Karpas-422 (cell line): Measurements from ENCODE around the gene SEMA3F. TPM values are rescaled to one million over a fixed set of nuclear protein-coding genes. Genes with fewer than 3 reads are reported as not detected.

Experiments
- DNase-seq: peaks from one replicate; pipeline ENCODE4 v3.0.0-alpha.2; 2015
- H2AFZ ChIP-seq: fragments of 200-600 bp; sonication (generic); 2 replicates; pipeline ENCODE4 v1.6.1; 2014; ENCODE audit warnings: antibody characterized with exemption, low read length, mixed read lengths
- H3K27ac ChIP-seq: fragments of 200-600 bp; sonication (generic); 2 replicates; pipeline ENCODE4 v1.5.1; 2014; ENCODE audit warnings: mild to moderate bottlenecking, low read length, moderate library complexity
- H3K27me3 ChIP-seq: fragments of 200-600 bp; sonication (generic); 2 replicates; pipeline ENCODE4 v1.6.1; 2014; ENCODE audit warnings: low read length, mixed read lengths
- H3K36me3 ChIP-seq: fragments of 200-600 bp; sonication (generic); 2 replicates; pipeline ENCODE4 v1.6.1; 2014; ENCODE audit warnings: low read length, mixed read lengths; ENCODE audit not compliant: insufficient read depth
- H3K4me1 ChIP-seq: fragments of 200-600 bp; sonication (generic); 2 replicates; pipeline ENCODE4 v1.6.1; 2014; ENCODE audit warnings: mild to moderate bottlenecking, low read length, mixed read lengths
- H3K4me2 ChIP-seq: fragments of 200-600 bp; sonication (generic); 2 replicates; pipeline ENCODE4 v1.6.1; 2014; ENCODE audit warnings: low read length, low read depth, mild to moderate bottlenecking; ENCODE audit not compliant: poor library complexity, severe bottlenecking
- H3K4me3 ChIP-seq: fragments of 200-600 bp; sonication (generic); 2 replicates; pipeline ENCODE4 v1.5.1; 2014; ENCODE audit warnings: mild to moderate bottlenecking, antibody characterized with exemption, low read length, mixed read lengths
- H3K79me2 ChIP-seq: fragments of 200-600 bp; sonication (generic); 2 replicates; pipeline ENCODE4 v1.6.1; 2014; ENCODE audit warnings: mild to moderate bottlenecking, low read length, mixed read lengths
- H3K9ac ChIP-seq: fragments of 200-600 bp; sonication (generic); 2 replicates; pipeline ENCODE4 v1.6.0; 2014; ENCODE audit warnings: low read length
- H3K9me2 ChIP-seq: fragments of 200-600 bp; sonication (generic), shearing (Covaris generic); replicated peaks from 2 replicates; pipeline ENCODE4 v1.6.0; 2014; ENCODE audit warnings: mild to moderate bottlenecking, low read length, moderate library complexity; ENCODE audit not compliant: insufficient read depth
- H3K9me3 ChIP-seq: fragments of 300-700, 200-600 bp; sonication (generic); 2 replicates; pipeline ENCODE4 v1.6.1; 2014; ENCODE audit warnings: low read length, mixed read lengths
- H4K20me1 ChIP-seq: fragments of 200-600 bp; sonication (generic); 2 replicates; pipeline ENCODE4 v1.6.1; 2014; ENCODE audit warnings: mild to moderate bottlenecking, antibody characterized with exemption, low read length, low read depth; ENCODE audit not compliant: insufficient read depth
- total RNA-seq: library from RNA; depleted of rRNA; stranded (reverse); fragments of >200 nt; shearing (Covaris generic); gene quantifications from 2 replicates; pipeline ENCODE4 v1.2.3, GENCODE V29; 2014; ENCODE audit warnings: low replicate concordance

The SEMA3F gene
- total RNA-seq, 1 experiment from 2014 or later: not detected

DNA sequence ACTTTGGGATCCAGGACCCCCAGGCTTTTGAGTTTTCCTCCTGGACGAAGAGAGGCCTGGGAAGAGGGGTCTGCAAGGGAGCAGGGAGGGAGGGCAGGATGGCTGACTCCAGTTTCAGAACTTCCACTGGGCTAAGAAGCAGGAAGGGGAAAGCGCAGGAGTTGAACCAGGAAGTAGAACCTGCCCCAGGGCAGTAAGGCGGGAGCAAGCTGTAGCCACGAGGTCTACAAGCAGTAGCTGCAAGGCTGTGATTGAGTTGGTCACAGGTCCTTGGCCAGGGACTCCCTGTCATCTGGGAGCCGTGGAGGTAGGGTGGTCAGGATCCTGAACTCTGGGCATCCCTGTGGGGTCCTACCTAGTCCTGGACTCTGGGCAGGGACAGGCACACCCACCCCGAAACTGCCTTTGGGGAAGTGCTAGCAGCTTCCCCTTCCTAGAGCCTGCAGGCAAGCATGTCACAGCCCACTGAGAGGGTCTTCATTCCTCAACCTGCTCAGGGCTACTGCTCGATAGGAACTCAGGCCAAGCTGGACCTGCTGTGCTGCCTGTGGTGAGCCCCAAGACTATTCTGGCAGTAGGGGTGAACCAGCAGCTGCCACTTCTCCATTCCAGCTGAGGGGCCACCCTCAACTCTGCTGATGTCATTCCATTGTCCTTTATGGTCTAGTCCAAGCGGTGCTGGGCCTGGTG, 75.1 kb downstream of the SEMA3F start:
- Histone ChIP-seq H3K4me2 (peak overlapping the region; percentile 37), H3K4me3 (peak overlapping the region; percentile 11; the same call in 1 of the 2 replicates)

DNA sequence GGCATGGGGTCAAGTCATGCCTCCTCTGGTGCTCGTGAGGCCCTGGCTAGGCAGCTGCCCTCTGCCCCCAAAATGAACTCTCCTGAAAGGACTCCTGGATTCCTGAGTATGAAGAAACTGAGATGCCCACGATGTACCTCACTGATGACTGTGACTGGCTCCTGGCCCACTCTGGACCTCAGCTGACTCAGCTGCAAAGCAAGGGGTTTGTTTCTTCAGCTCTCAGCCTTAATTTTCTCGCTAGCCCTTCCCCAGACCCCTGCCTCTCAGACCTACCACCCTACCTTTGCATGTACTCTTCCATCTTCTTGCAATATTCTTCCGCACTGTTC, 75.6 kb downstream of the SEMA3F start:
- Histone ChIP-seq H2AFZ (peak overlapping the region; percentile 55; the same call in 1 of the 2 replicates), H3K9ac (peak overlapping the region; percentile 48), H3K4me2 (peak overlapping the region; percentile 37), H3K36me3 (no peaks in the 10 kb centered on the region), H3K9me3 (no peaks in the 10 kb centered on the region), H3K9me2 (no peaks in the 10 kb centered on the region), H3K4me1 (peaks cover 54% of the 10 kb centered on the region), H3K79me2 (no peaks in the 10 kb centered on the region; the same call in 1 of the 2 replicates), H4K20me1 (no peaks in the 10 kb centered on the region), H3K27ac (no peak overlapping the region), H3K4me3 (no peak overlapping the region; the same call in 1 of the 2 replicates), H3K27me3 (no peaks in the 10 kb centered on the region)
- no peak for DNase-seq

More for the DNA sequence above, 75.1 kb downstream of the SEMA3F start:
- no peaks in the 10 kb centered on the region for H3K9me2 ChIP-seq
- peak overlapping the region; percentile 55; the same call in 1 of the 2 replicates for H2AFZ ChIP-seq
- H3K36me3 ChIP-seq: no peaks in the 10 kb centered on the region
- peak overlapping the region; percentile 48 for H3K9ac ChIP-seq
- no peak overlapping the region; the same call in 1 of the 2 replicates for H3K27ac ChIP-seq
- H4K20me1 ChIP-seq: no peaks in the 10 kb centered on the region
- DNase-seq: peak; percentile 59
- no peaks in the 10 kb centered on the region for H3K9me3 ChIP-seq
- no peaks in the 10 kb centered on the region for H3K27me3 ChIP-seq
- H3K4me1 ChIP-seq: peaks cover 51% of the 10 kb centered on the region
- no peaks in the 10 kb centered on the region; the same call in 1 of the 2 replicates for H3K79me2 ChIP-seq

DNA sequence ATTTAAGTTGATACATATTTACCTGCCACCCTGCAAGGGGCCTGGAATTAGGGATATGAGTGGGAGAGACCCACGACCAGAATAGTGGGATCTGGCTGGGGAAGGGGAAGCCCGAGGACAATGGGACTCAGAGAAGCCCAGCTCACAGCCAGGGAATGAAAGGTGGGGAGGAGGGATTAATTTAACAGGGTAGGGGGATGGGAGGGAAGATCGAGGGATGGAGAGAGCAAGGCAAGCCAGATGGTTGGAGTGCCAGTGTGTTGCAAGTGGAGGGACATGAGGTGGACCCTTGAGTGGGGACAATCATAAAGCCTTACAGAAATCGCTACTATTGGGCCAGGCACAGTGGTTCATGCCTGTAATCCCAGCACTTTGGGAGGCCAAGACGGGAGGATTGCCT, 76.5 kb downstream of the SEMA3F start:
- Histone ChIP-seq H3K36me3 (no peaks in the 10 kb centered on the region), H3K4me1 (peaks cover 47% of the 10 kb centered on the region), H4K20me1 (peaks cover 4% of the 10 kb centered on the region; the same call in 1 of the 2 replicates), H3K79me2 (peaks cover 5% of the 10 kb centered on the region), H3K4me2 (no peak overlapping the region), H2AFZ (no peak overlapping the region), H3K27ac (no peak overlapping the region), H3K9ac (no peak overlapping the region), H3K9me2 (no peaks in the 10 kb centered on the region), H3K27me3 (no peaks in the 10 kb centered on the region), H3K4me3 (no peak overlapping the region), H3K9me3 (no peaks in the 10 kb centered on the region)
- no peak for DNase-seq

DNA sequence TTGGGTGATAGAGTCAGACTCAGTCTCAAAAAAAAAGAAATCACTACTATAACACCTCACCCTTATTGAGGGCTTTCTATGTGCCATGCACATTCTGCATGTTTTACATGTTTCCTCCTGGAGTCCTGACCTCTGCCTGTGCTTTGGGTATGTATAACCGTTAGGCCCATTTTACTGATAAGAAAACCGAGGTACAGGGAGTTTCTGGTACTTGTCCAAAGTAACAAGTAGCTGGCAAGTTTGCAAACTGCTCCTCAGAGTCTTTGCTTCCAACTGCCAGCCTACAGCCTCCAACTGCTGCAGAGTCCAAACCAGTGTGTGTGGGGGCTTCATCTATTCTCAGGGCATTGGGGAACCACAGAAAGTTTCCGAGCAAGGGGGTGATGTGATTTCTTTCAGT, 77.2 kb downstream of the SEMA3F start:
- Histone ChIP-seq H3K79me2 (peaks cover 12% of the 10 kb centered on the region), H3K4me2 (no peak overlapping the region), H3K9ac (no peak overlapping the region), H4K20me1 (peaks cover 6% of the 10 kb centered on the region; the same call in 1 of the 2 replicates), H2AFZ (no peak overlapping the region), H3K4me3 (no peak overlapping the region), H3K9me2 (no peaks in the 10 kb centered on the region), H3K9me3 (no peaks in the 10 kb centered on the region), H3K27me3 (no peaks in the 10 kb centered on the region), H3K4me1 (peaks cover 40% of the 10 kb centered on the region), H3K36me3 (no peaks in the 10 kb centered on the region), H3K27ac (no peak overlapping the region)
- DNase-seq: no peak

DNA sequence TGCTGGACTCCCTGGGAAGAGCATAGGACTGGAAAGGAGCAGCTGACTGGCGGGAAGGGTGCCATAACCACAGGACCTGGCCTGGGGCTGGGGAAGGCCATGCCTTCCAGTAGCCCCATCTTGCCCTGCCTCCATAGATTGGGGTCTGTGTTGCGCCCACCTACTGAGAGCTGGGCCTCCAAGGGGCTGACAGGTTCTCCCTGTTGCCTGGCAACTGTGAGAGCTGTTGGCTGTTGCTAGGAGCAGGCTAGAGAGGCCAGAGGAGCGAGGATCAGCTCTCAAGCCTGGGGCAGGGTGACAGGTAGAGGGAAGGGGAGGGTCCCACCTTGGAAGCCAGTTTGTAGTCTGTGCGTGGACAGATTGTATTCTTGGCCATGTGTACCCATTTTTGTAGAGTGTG, 78.1 kb downstream of the SEMA3F start:
- Histone ChIP-seq H3K27ac (no peak overlapping the region), H3K9me2 (no peaks in the 10 kb centered on the region), H3K4me1 (peaks cover 38% of the 10 kb centered on the region), H3K4me3 (no peak overlapping the region), H3K9me3 (no peaks in the 10 kb centered on the region), H4K20me1 (peaks cover 7% of the 10 kb centered on the region; the same call in 1 of the 2 replicates), H3K79me2 (peaks cover 21% of the 10 kb centered on the region), H3K4me2 (no peak overlapping the region), H2AFZ (no peak overlapping the region), H3K27me3 (no peaks in the 10 kb centered on the region), H3K36me3 (no peaks in the 10 kb centered on the region), H3K9ac (no peak overlapping the region)
- DNase-seq: no peak

DNA sequence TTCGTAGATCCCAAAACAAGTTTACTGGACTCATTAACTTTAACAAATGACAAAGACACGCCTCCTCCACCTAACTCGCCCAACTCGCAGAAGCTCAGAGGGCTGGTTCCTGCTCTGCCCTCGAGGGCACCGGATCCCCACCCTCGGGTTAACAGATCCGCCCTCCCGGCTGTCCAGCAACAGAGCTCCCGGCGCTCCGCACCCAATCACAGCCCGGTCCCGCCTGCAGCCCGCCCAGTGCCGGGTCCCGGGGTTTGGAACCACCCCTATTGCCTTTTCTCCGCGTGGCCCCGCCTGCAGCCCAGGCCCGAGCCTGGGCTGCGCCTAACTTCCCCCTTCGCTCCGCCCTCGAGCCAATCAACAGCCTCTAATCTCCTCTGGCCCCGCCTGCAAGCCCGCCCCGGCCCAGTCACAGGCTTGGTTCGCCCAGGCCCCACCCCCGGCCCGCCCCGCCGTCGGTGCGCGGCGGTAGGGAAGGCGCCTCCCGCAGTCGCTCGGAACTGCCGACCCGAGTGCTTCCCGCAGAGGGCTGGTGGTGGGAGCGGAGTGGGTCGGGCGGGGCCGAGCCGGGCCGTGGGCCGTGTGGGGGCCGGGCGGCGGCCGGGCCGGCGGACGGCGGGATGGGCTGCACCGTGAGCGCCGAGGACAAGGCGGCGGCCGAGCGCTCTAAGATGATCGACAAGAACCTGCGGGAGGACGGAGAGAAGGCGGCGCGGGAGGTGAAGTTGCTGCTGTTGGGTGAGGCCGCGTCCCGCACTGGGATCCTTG, 80.8 kb downstream of the SEMA3F start, which contains the start of gene GNAI2:
TSS of gene GNAI2 (plus strand) at position 489 of the 768 bp plus-strand sequence. CDS start at position 621, 132 bp downstream.
- Histone ChIP-seq H2AFZ (no peak within 1 kb of the TSS), H3K27ac (peak within 1 kb of the TSS; percentile 90), H3K9me3 (no peaks in the 10 kb centered on the region), H3K27me3 (no peaks in the 10 kb centered on the region), H3K4me3 (peak within 1 kb of the TSS; percentile 95), H4K20me1 (peaks cover 30% of the 10 kb centered on the region), H3K4me2 (peak within 1 kb of the TSS; percentile 89), H3K36me3 (peaks cover 10% of the 10 kb centered on the region; the same call in 1 of the 2 replicates), H3K9ac (peak within 1 kb of the TSS; percentile 95), H3K79me2 (peaks cover 46% of the 10 kb centered on the region), H3K9me2 (no peaks in the 10 kb centered on the region), H3K4me1 (peaks cover 42% of the 10 kb centered on the region)
- peak; percentile 99 for DNase-seq

DNA sequence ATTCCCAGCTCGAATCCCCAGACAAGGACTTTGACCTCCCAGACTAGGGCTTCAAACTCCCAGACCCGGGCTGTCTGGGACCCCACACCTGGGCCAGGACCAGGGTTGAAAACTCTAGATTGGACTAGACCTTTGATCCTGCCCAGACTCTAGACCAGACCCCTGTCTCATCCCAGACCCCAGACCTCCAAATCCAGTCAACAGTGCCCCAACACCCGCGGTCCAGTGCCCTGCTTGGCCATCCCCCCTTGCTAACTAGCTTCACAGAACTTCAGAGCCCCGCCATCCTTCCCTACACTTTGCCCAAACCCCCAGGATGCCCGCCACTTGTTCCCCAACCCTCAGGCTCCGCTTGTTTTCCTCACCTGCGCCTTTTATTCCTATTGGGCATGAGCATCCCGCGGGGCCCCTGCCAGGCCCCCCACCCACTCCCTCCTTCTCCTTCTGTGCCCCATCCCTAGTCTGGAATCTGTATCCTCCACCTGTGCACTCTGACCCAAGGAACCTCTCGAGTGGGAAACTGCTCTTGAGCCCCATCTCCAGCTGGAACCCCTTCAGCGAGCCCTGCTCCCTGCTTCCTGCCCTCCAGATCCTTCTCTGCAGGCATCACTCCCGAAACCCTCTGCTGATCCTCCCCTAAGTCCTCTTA, 81.5 kb downstream of the SEMA3F start:
- Histone ChIP-seq H3K9me3 (no peaks in the 10 kb centered on the region), H3K36me3 (peaks cover 10% of the 10 kb centered on the region; the same call in 1 of the 2 replicates), H3K9ac (peak overlapping the region; percentile 95), H2AFZ (no peak overlapping the region), H3K79me2 (peaks cover 53% of the 10 kb centered on the region), H3K4me1 (peaks cover 47% of the 10 kb centered on the region), H3K27me3 (no peaks in the 10 kb centered on the region), H3K4me2 (peak overlapping the region; percentile 89), H4K20me1 (peaks cover 37% of the 10 kb centered on the region), H3K4me3 (peak overlapping the region; percentile 95), H3K9me2 (no peaks in the 10 kb centered on the region), H3K27ac (peak overlapping the region; percentile 90)
- no peak for DNase-seq
